GM19438 (cell line): ENCODE measurements around the gene PLD3.
"Not testable (repeated sequence)": the region's sequence is repeated elsewhere in the genome, so short reads cannot be mapped to it uniquely, and the experiment has no call there.

Experiments
- ATAC-seq: cut with Tn5 transposase; IDR thresholded peaks from one replicate; pipeline ENCODE4 v1.9.1; 2021; ENCODE audit warnings: low read depth; ENCODE audit not compliant: unreplicated experiment

PLD3 gene

GRCh38 chr19:40360708-40361241 is 12.3 kb downstream of the PLD3 start:
- ATAC-seq: no peak

GRCh38 chr19:40362160-40362559 is 13.7 kb downstream of the PLD3 start:
- ATAC-seq: no peak

DNA sequence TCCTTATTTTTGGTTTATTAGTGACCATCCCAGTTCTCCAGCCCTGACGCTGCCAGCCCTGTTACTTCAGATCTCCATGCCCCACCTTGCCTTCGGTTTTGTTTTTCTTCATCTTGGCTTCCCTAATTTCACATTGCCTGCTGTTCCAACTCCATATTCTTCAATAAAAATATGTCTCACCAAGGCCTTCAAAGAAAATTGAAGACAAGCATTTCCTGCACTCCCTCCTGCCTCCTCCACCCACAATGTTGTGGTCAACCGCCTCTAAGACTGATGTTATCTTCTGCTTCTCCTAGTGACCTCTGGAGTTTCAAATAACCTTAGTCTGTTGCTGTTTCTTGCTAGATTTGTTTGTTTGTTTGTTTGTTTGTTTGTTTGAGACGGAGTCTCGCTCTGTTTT is 14.6 kb downstream of the PLD3 start:
- no peak for ATAC-seq

DNA sequence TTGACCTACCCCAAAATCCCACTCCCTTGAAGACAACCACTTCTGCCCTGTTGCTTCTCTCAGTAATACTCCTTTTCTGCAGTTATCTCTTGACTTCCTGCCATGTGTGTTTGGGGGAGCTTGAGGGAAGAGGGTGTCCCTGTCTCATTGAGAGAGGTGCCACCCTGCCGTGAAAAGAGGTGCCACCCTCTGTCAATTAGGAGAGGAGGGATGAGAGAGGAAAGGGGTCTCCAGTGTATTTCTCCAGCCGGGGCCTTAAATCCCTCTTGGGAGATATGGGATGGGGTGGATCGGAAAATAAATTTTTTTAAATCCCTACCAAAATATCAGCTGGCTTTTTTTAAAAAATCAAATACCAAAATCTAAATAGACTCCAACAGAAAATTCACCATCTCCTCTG is 16.5 kb downstream of the PLD3 start:
- no peak for ATAC-seq

DNA sequence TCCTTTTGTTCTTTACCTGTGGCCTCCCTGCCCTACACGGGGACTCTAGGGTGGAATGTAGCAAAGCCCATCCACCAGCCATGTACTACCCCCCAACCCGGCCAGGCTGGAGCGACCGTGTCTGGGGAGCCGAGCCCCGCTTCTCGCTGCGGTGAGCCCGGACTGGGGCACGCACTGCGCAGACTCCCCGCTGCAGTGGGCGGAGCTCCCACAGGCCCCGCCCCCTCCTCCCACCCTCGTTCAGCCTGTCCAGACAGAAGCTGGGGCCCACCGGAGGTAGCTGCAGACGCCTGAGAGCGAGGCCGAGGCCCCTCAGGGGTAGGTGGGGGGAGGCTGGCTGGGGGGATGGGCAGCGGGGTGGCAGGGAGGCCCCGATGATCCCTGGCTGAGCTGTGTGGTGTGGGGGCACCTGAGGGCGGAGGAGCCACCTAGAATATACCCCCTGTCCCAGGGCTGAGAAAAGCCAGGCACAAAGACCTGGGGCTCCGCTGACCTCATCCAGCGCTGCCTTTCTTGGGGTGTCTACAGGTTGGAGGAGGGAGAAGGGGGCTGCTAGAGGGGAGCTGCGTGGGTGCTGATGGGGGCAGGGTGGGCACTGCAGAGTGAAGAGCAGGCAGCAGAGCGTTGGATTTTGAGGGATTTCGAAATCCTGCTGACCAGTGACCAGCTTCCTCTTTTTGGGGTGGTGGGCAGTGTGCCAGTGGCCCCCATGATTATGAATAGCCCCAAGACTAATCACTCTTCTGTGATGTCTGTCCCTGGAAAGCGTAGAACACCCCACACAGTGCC is 17.3 kb downstream of the PLD3 start:
- no peak for ATAC-seq

DNA sequence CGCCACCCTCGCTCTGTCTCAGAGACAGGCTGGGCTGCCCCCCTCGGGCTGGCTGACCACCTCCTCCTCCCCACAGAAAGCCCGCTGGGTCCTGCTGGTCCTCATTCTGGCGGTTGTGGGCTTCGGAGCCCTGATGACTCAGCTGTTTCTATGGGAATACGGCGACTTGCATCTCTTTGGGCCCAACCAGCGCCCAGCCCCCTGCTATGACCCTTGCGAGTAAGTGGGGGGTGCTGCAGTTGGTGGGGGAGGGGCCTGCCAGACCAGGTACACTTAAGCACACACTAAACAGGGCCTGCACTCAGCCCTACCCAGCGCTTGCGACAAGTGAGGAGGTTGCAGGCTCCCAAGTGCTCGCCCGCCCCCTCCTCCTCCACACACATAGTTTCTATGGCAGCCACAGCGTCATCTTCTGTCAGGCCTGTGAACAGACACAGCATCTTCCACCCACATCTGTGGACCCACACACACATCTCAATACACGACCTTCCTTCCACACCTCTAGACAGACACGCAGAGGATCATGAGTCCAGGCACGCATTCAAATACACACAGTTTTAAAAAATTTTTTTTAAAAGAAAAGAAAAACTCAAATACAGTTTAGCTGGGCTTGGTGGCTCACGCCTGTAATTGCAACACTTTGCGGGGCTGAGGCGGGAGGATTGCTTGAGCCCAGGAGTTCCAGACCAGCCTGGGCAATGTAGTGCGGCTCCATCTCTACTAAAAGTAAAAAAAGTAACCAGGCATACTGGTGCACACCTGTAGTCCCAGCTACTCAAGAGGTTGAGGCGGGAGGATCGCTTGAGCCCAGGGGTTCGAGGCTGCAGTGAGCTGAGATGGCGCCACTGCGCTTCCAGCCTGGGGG is 18.4 kb downstream of the PLD3 start:
- no peak for ATAC-seq

- ATAC-seq: no peak
Measured at GRCh38 chr19:40367577-40368434, 19.3 kb downstream of the PLD3 start.

DNA sequence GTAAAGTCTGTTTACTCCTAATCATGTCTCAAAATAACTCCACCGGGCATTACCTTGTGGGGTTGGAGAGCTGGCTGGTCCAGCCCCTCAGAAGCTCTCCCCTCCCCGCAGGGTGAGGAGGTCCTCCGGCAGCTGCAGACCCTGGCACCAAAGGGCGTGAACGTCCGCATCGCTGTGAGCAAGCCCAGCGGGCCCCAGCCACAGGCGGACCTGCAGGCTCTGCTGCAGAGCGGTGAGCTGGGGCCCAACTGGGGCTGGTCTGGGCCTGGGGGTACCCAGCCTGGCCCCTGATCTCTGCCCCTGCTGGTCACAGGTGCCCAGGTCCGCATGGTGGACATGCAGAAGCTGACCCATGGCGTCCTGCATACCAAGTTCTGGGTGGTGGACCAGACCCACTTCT is 21.3 kb downstream of the PLD3 start:
- no peak for ATAC-seq

DNA sequence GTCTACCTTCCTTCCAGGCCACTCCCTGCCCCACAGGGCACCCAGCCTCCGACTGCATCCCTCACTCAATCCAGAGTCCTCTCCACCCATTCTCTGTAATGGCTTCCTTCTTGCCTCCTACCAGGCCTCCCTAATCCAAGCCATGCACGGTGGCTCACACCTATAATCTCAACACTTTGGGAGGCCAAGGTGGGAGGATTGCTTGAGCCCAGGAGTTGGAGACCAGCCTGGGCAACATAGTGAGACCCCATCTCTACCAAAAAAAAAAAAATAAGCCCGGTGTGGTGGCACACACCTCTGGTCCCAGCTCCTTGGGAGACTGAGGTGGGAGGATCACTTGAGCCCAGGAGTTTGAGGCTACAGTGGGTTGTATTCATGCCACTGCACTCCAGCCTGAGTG is 21.8 kb downstream of the PLD3 start:
- not testable (repeated sequence) for ATAC-seq

DNA sequence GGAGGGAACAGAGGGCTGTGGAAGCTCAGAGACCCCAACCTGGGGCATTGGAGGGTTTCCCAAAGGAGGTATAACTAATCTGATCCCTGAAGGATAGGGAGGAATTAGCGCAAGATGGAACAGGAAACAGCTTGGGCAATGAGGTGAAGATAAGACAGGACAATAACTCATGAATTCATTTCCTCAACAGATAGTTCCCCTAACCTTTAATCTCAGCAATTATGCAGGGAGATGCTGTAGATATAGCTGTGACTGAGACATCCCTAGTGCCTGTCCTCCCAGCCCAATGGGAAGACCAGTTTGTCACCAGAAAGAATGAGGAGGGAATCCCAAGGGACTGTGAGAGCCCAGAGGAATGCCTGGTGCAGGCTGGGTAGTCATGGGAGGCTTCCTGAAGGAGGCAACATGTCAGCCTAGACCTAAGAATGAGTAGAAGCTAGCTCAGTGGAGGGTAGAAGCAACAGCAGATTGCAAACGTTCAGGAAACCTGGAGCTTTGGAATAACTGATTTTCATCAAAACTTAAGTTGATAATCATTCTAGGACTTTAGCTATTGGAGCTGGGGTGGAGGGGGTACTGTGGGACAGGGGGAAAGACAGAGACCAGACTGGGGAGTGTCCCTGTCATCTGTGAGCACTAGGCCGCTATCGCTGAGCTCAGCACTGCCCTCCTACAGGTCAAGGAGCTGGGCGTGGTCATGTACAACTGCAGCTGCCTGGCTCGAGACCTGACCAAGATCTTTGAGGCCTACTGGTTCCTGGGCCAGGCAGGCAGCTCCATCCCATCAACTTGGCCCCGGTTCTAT is 22.7 kb downstream of the PLD3 start:
- ATAC-seq: no peak

GRCh38 chr19:40371802-40372122 is 23.3 kb downstream of the PLD3 start:
- no peak for ATAC-seq

DNA sequence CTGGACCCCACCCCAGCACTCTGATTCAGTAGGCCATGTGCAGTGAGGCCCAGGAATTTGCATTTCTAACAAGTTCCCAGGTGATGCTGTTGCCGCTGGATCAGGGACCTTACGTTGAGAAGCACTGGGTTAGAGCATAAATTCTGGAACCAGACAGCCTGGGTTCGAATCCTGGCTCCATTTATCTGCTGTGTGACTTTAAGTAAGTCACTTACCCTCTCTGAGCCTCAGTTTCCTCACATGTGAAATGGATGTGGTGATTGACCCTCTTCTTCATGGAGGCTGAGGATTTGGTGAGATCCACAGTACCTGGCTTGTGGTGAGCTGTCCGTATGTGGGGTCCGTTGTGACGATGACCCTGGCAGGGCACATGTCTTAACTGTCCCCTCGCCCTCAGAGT is 25.6 kb downstream of the PLD3 start:
- no peak for ATAC-seq

GRCh38 chr19:40376286-40376862 is 27.9 kb downstream of the PLD3 start:
- ATAC-seq: no peak

DNA sequence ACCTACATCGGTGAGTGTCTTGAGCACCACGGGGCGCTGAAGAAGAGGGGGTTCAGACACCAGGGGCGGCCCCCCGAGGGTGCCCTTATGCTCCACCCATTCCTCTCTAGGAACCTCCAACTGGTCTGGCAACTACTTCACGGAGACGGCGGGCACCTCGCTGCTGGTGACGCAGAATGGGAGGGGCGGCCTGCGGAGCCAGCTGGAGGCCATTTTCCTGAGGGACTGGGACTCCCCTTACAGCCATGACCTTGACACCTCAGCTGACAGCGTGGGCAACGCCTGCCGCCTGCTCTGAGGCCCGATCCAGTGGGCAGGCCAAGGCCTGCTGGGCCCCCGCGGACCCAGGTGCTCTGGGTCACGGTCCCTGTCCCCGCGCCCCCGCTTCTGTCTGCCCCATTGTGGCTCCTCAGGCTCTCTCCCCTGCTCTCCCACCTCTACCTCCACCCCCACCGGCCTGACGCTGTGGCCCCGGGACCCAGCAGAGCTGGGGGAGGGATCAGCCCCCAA is 29.4 kb downstream of the PLD3 start:
- no peak for ATAC-seq

- ATAC-seq: no peak
Measured at GRCh38 chr19:40378509-40378908, 30.0 kb downstream of the PLD3 start.

DNA sequence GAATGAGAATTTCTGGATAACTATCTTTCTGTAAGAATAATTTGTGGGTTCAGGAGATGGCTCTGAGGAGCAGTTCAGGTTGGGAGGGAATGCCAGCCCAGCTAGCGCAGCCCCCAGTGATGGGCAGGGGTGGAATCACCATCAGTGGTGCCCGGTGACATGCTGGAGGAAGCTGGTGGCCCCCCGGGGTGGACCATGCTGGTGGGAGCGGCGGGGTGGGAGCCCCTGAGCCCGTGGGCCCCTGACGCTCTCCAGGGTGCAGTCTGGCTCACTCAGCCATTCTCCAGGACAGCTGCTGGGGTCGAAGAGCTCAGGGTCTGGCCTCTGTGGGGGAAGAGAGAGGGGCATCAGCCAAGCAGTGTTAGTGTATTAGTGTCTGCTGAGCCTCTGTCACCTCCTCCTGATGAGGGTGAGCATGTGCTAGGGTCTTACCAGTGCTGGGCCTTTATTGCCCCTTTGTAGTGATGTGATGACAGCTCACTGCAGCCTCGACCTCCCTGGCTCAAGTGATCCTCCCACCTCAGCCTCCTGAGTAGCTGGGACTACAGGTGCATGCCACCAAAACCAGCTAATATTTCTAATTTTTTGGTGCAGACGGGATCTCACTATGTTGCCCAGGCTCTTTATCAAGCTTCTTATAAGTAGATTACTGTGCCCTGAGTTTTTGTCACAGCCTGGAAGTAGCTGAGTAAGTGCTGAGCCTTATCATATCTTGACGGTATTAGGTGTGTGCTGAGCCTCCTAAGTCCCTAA is 31.1 kb downstream of the PLD3 start:
- ATAC-seq: no peak

DNA sequence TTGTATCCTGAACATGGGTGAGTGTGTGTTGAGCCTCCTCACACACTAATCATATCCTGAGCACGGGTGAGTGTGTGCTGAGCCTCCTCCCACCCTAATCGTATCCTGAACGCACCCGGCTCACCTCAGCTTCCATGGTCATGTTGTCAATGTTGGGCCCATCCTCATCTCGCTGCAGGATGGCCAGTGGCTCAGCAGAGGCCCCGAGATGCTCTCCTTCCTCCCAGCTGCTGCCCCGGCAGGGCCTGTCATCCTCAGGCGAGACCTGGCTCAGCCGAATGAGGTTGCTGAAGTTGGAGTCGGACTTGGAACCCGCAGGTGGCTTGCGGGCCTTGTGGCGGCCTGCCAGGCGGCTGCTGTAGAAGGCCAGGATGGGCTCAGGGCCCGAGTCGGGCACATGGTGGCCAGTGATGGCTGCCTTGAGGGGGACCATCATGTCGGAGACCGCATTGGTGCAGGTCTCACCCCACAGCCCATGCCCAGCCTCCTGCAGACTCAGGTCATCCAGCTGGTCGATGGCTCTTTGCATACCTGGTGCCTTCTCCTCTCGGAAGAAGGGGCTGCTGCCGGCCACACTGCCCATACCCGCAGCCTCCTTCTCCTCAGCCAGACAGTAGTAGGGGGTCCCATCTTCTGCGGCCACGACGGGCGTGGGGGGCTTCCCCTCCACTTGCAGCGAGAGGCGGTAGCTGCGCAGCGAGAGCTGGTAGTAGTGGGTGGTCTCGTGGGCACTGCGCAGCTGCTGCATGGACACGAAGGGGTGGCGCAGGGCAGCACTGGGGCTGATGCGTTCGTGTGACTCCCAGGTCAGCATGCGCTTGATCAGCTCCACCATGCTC is 31.9 kb downstream of the PLD3 start:
- ATAC-seq: no peak

- ATAC-seq: no peak
Measured at GRCh38 chr19:40381321-40381720, 32.8 kb downstream of the PLD3 start.
